Endothelial cell of umbilical vein (primary cell): ENCODE measurements around the gene RYR3. TPM values are rescaled to one million over a fixed set of nuclear protein-coding genes. Genes with fewer than 3 reads are reported as not detected.

Experiments used
- BruUV-seq: library from RNA; stranded (reverse); fragments of 400-500 nt; replicated peaks from 2 replicates; lab custom pipeline; 2021; lab: Mats Ljungman, UMichigan
- CTCF ChIA-PET: fragments of 300-600, 350-600 bp; sonication (Branson Sonifier 250); formaldehyde crosslinking; loops from one replicate; lab custom pipeline; 2021; ENCODE audit warnings: antibody characterized with exemption, inconsistent platforms; lab: Charles Lee
- POLR2A ChIA-PET: fragments of 300-600, 350-600 bp; sonication (Branson Sonifier 250); formaldehyde crosslinking; loops from one replicate; lab custom pipeline; 2021; ENCODE audit warnings: antibody characterized with exemption, inconsistent platforms; lab: Charles Lee
- DNase-seq: peaks from one replicate; pipeline ENCODE4 v3.0.0-alpha.2; 2011; ENCODE audit warnings: low read depth, low spot score
- FAIRE-seq: peaks from 2 replicates; lab custom pipeline; 2011; peaks lifted over from hg19 to GRCh38; lab: Jason Lieb, UNC
- H2AFZ ChIP-seq: 2 replicates; pipeline ENCODE4 v1.6.0; 2012; ENCODE audit warnings: low read depth, low read length, control low read depth, inconsistent platforms
- H3K27ac ChIP-seq: 2 replicates; pipeline ENCODE4 v1.5.1; 2011; ENCODE audit warnings: low read depth, mild to moderate bottlenecking, control low read depth, low read length, moderate library complexity; ENCODE audit not compliant: insufficient read depth
- H3K27me3 ChIP-seq, 2 experiments: 2 replicates each; pipeline versions ENCODE4 v1.6.0 to v1.6.1; 2011; ENCODE audit warnings: low read length in 2 of 2, mixed read lengths in 1 of 2; ENCODE audit not compliant: control insufficient read depth in 2 of 2, insufficient read depth in 2 of 2
- H3K36me3 ChIP-seq, 2 experiments: 2 replicates in 1 of 2; 3 replicates in 1 of 2; pipeline ENCODE4 v1.5.1; 2011; ENCODE audit warnings: low read length in 2 of 2, mild to moderate bottlenecking in 1 of 2, moderate library complexity in 1 of 2; ENCODE audit not compliant: control insufficient read depth in 2 of 2, insufficient read depth in 2 of 2; ENCODE audit errors: extremely low read depth in 1 of 2
- H3K4me1 ChIP-seq: 3 replicates; pipeline ENCODE4 v1.5.1; 2011; ENCODE audit warnings: mild to moderate bottlenecking, low read length; ENCODE audit not compliant: control insufficient read depth, insufficient read depth; ENCODE audit errors: extremely low read depth
- H3K4me2 ChIP-seq: 2 replicates; pipeline ENCODE4 v1.6.1; 2011; ENCODE audit warnings: low read length, control low read depth, mixed read lengths; ENCODE audit not compliant: insufficient read depth
- H3K4me3 ChIP-seq, 3 experiments: fragments of 200-600 bp in 1 of 3; sonication (generic), shearing (Covaris generic) in 1 of 3; replicated peaks in 1 of 3; 2 replicates each; pipeline ENCODE4 v1.5.1; 2011 to 2016; ENCODE audit warnings: control low read depth in 3 of 3, low read length in 3 of 3, mild to moderate bottlenecking in 2 of 3, inconsistent platforms in 1 of 3, low read depth in 1 of 3, moderate library complexity in 1 of 3; ENCODE audit not compliant: insufficient read depth in 1 of 3
- H3K79me2 ChIP-seq: 2 replicates; pipeline ENCODE4 v1.6.0; 2012; ENCODE audit warnings: low read length, inconsistent platforms; ENCODE audit not compliant: control insufficient read depth, insufficient read depth
- H3K9ac ChIP-seq: replicated peaks from 2 replicates; pipeline ENCODE3; 2011; ENCODE audit warnings: low read length, control low read depth; ENCODE audit not compliant: insufficient read depth; ENCODE audit errors: extremely low read depth
- H3K9me1 ChIP-seq: replicated peaks from 3 replicates; pipeline ENCODE4 v1.6.0; 2011; ENCODE audit warnings: mild to moderate bottlenecking, low read length; ENCODE audit not compliant: control insufficient read depth, insufficient read depth; ENCODE audit errors: extremely low read depth
- H3K9me3 ChIP-seq: replicated peaks from 2 replicates; pipeline ENCODE4 v1.5.1; 2012; ENCODE audit warnings: low read length, inconsistent platforms; ENCODE audit not compliant: control insufficient read depth, insufficient read depth
- H4K20me1 ChIP-seq: replicated peaks from 2 replicates; pipeline ENCODE3; 2011; ENCODE audit warnings: mild to moderate bottlenecking, low read length; ENCODE audit not compliant: control insufficient read depth, insufficient read depth; ENCODE audit errors: extremely low read depth
- EZH2 ChIP-seq: IDR thresholded peaks from 2 replicates; pipeline ENCODE4 v1.6.1; 2012; ENCODE audit warnings: borderline replicate concordance, low read depth, mild to moderate bottlenecking, moderate library complexity, low read length, inconsistent platforms; ENCODE audit not compliant: severe bottlenecking
- FOS ChIP-seq: IDR thresholded peaks from 2 replicates; pipeline ENCODE4 v1.6.1; 2011; ENCODE audit warnings: mild to moderate bottlenecking, low read length, moderate library complexity, borderline replicate concordance; ENCODE audit not compliant: insufficient read depth
- JUN ChIP-seq: IDR thresholded peaks from 2 replicates; pipeline ENCODE4 v1.6.1; 2011; ENCODE audit warnings: borderline replicate concordance, low read depth; ENCODE audit not compliant: insufficient read length, insufficient read depth
- MAX ChIP-seq: IDR thresholded peaks from 2 replicates; pipeline ENCODE4 v1.6.1; 2011; ENCODE audit not compliant: insufficient read depth, insufficient read length
- MYC ChIP-seq: IDR thresholded peaks from one replicate; pipeline ENCODE4 v1.6.1; 2011; ENCODE audit warnings: mild to moderate bottlenecking, low read depth, low read length
- dilution Hi-C: fragments of 300-500 bp; cut with MboI; formaldehyde crosslinking; loops from one replicate; pipeline ENCODE4 v1.15.0; 2019; ENCODE audit warnings: low sequenced_read_pairs; ENCODE audit not compliant: extremely low pct_ligation_motif_present
- intact Hi-C: fragments of 100-400 bp; cut with micrococcal nuclease; formaldehyde crosslinking; loops from one replicate; pipeline ENCODE4 v1.10.0; 2022
- polyA plus RNA-seq, 4 experiments: library from polyadenylated mRNA; depleted of rRNA in 3 of 4; stranded (reverse) in 3 of 4; unstranded in 1 of 4; fragments of >200 nt; gene quantifications; 2 replicates each; pipeline versions ENCODE4 v1.2.1 to v1.2.3, GENCODE V29; 2011 to 2012; ENCODE audit warnings: missing spikeins in 1 of 4
- total RNA-seq: library from RNA; stranded (reverse); gene quantifications from 2 replicates; pipeline ENCODE4 v1.2.3, GENCODE V29; 2021
- TF ChIP-seq, protein P1 (sequence below), 2 donors: IDR thresholded peaks; 1 replicate in 1 of 2; 2 replicates in 1 of 2; pipeline ENCODE4 v1.5.1; 2011; ENCODE audit warnings: low read length in 2 of 2, mild to moderate bottlenecking in 2 of 2, moderate library complexity in 2 of 2, control low read depth in 1 of 2, inconsistent platforms in 1 of 2, low read depth in 1 of 2; ENCODE audit not compliant: insufficient read depth in 1 of 2; ENCODE audit errors: extremely low read depth in 1 of 2

Gene RYR3
- total and polyA plus RNA-seq, 2 donors (not counting 3 experiments of a cell fraction or from before 2014, with no cell fraction given): not detected

DNA sequence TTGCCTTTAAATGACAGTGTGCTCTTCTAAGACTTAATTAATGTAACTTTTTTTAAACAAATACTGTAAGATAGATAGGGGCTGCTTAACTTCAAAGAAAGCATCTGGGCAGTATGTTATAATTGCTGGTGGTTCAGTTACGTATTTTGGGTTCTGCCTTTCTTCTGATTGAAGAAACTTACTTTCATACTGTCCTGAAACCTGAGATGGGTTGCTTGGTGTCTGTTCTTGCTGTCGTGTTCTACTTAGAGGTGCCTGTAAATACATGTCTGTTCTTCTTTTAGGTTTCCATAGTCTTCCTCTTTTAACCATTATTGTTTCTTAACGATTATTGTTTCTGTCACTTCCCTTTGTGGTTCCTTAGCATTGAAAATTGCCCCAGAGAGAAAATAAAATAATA lies 359.8 kb downstream of the RYR3 start:
- FAIRE-seq: no peak
- no peaks in the 10 kb centered on the region for H3K9me3 ChIP-seq
- H3K79me2 ChIP-seq: no peaks in the 10 kb centered on the region
- H3K36me3 ChIP-seq: no peaks in the 10 kb centered on the region
- no peak overlapping the region for H3K4me3 ChIP-seq
- H4K20me1 ChIP-seq: no peaks in the 10 kb centered on the region
- H3K9ac ChIP-seq: no peak overlapping the region
- H3K9me1 ChIP-seq: no peaks in the 10 kb centered on the region
- DNase-seq: no peak
- H2AFZ ChIP-seq: no peak overlapping the region
- H3K27ac ChIP-seq: no peak overlapping the region
- no peaks in the 10 kb centered on the region for H3K4me1 ChIP-seq
- ChIA-PET POLR2A (no interaction called here), CTCF (no interaction called here)
- dilution Hi-C loops (no loop called here), intact Hi-C loops (no loop called here)
- no peak overlapping the region for H3K4me2 ChIP-seq
- H3K27me3 ChIP-seq: peaks cover 7% of the 10 kb centered on the region in 2 experiments
- no TSS peak for BruUV-seq
- no peak for TF ChIP-seq FOS
- TF ChIP-seq JUN: no peak
- TF ChIP-seq MAX: no peak
- TF ChIP-seq, protein P1, sequence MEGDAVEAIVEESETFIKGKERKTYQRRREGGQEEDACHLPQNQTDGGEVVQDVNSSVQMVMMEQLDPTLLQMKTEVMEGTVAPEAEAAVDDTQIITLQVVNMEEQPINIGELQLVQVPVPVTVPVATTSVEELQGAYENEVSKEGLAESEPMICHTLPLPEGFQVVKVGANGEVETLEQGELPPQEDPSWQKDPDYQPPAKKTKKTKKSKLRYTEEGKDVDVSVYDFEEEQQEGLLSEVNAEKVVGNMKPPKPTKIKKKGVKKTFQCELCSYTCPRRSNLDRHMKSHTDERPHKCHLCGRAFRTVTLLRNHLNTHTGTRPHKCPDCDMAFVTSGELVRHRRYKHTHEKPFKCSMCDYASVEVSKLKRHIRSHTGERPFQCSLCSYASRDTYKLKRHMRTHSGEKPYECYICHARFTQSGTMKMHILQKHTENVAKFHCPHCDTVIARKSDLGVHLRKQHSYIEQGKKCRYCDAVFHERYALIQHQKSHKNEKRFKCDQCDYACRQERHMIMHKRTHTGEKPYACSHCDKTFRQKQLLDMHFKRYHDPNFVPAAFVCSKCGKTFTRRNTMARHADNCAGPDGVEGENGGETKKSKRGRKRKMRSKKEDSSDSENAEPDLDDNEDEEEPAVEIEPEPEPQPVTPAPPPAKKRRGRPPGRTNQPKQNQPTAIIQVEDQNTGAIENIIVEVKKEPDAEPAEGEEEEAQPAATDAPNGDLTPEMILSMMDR (IDR thresholded peaks at IDR 0.05; ENCODE audit: extremely low read depth in 1 of 2, insufficient read depth in 1 of 2, low read depth in 1 of 2, low read length in 2 of 2): no peak
- no peak for TF ChIP-seq MYC
- no peak for TF ChIP-seq EZH2
